ENCODE data around the gene GRIK2.
A peak's percentile ranks its signal among the peaks of the same experiment; 100 is the strongest.

The GRIK2 gene

DNA sequence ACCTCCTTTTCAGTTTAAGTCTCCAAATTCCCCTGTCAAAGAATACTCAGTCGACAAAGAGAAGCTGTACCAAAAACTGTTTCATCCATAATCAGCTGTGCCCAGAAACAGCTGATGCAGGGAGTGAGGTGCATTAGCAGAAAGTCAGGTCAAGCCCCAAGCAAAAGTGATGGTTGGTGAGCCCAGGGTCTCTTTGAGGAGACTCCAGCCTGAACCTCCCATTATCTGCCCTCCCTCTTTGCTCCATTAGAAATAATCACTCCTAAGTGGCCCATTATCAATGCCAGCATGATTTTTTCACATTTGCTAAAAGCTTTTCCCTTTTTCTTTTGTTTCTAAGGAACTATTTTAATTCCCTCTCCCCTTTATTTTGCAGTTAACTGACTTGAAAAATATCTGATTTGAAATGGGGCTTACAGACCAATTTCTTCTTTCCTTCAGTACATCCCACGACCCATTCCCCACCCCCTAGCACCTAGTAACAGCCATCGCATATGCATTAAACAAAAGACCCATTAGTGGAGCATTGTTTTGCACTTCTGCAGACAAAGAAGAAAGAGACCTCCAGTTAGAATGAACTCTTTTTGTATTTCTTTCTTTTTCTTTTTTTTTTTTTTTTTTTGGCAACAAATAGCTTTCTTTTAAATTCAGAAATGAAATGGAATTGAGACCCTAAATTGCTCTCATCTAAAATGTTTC, 257.0 kb downstream of the GRIK2 start:
- DNase-seq = no peak

- DNase-seq = no peak
Measured at GRCh38 chr6:101652079-101652478, 258.6 kb downstream of the GRIK2 start.

DNA sequence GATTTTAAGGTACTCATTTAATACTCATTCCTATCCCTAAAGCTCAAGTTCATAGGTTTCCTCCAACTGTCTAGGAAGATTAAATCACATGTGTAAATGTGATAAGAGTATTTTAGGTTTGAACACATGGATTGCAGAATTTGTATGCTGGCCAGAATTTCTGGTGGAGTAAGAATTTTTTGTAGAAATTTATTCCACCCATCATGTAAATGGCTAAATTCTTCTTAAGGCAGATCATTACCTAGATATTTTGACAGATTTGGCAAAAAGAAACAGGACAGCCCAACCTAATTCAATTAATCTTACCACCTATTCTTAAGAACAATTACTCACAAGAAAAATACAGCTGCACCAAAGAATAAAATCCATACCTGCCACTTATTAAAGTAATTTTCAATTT, 261.6 kb downstream of the GRIK2 start:
- no peak for DNase-seq

GRCh38 chr6:101662111-101662897, 268.8 kb downstream of the GRIK2 start:
- no peak for DNase-seq

DNA sequence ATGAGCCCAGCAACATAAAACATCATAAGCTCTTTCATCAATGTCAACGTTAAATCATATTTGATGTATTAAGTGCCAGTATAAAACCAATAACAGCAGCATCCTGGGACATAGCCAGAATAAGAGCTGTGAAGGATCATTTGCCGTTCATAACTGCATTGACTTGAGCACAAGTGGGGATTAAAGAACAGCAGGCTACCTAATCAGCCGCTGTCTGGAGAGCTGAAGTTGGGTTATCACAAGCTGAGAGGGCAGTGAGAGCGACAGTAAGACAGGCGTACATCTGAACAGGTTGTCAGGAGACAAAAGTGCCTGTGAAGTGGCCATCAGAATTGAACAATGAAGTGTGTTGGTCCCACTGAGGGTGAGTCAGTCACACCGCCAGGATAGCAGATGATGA, 269.6 kb downstream of the GRIK2 start:
- no peak for DNase-seq

DNA sequence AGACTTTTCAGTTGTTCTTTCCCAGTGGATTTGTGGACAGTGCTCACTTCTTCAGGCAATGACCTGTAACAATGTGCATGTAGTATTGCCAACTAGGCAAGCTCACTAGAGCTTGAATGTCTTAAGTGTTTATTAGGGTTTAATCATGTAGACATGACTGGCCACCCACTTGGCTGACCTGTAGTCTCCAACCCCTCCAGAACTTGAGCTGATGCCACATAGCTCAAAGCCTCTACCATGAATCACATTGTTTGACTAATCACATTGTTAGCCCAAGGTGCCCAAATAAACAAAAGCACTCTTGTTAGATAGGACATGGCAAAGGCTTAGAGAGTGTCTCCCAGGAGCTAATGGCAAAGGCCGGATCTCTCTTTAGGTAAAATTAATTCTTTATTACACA, 272.7 kb downstream of the GRIK2 start:
- DNase-seq = peak; percentile 43

DNA sequence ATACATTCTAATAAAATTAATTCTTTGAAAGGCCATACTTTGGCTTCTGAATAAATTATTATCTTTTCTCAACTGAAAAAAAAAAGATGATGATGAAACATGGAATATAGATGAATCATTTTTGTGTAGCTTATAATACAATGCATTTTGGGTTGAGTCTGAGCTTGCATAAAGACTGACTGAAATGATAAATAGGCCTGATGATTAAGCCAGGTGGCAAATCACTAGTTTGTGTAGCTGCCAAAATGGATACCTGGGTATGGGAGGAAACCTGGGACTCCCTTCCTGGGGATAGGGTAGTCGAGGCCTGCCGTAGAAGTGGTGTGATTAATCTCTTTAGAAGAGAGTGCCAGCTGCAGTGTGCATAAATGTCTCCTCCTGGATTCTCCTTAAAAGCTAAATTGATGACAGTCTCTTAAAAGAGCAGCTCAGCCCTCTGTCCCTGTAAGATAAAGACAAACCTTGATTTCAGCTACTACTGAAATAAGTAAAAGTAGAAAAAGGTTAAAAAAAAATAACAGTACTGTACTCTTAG, 275.1 kb downstream of the GRIK2 start:
- no peak for DNase-seq

- no peak for DNase-seq
Measured at GRCh38 chr6:101676187-101676586, 282.7 kb downstream of the GRIK2 start.

GRCh38 chr6:101682937-101683336, 289.4 kb downstream of the GRIK2 start:
- no peak for DNase-seq

- DNase-seq = no peak
Measured at GRCh38 chr6:101683884-101684283, 290.4 kb downstream of the GRIK2 start.

DNA sequence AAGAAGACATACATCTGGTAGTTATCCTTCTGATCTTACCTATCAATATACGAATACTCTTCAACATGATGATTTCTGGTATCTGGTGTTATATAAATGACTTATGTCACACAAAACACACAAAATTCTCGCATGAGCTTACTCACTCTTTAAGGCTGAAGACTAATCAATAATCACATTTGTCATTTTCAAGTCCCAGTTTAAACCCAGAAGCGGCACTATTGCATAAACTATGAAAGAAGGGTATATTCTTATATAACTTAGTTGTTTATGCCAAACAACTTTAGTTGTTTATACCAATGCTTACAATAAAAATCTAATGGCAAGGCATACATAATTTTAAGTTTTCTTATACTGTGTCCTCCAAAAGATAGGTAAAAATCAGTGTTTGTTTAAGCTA, 293.1 kb downstream of the GRIK2 start:
- DNase-seq = no peak

DNA sequence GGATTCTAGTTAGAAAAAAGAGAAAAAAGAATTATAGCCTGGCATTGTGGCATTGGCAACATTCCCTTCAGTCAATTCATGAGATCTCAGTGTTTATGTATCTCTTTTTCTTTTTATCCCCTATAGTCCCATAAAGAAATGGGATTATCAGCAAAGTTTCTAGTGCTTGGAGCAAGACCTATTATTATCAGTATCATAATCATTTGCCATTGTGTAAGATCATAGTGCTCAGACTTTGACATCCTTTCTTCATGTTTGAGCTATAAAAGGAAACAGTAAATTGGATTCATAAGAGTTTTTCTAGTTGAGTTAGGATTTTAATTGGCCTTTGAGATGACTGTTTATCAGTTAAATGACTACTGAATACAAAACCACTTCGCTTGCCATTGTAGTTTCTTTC, 295.6 kb downstream of the GRIK2 start:
- no peak for DNase-seq

- no peak for DNase-seq
Measured at GRCh38 chr6:101689695-101690094, 296.2 kb downstream of the GRIK2 start.

GRCh38 chr6:101700655-101701054, 307.1 kb downstream of the GRIK2 start:
- no peak for DNase-seq

- DNase-seq = no peak
Measured at GRCh38 chr6:101703311-101703710, 309.8 kb downstream of the GRIK2 start.

DNA sequence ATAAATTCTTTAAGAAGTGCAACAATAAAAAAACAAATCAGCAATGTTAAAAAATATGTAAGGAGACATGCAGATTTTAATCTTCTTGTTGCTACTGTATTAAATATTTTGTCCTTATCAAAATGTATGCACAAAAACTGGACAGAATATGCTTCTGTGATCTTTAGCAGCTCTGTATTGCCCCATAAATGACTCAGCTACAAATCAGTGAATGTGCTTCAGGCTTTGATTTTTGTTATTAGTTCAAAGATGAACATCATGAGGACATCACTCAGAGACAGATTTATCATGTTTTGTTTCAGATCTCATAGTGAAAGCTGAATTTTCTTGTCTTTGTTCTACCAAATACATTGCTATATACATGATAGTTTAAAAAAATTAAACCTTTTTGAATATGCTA, 312.4 kb downstream of the GRIK2 start:
- no peak for DNase-seq

DNA sequence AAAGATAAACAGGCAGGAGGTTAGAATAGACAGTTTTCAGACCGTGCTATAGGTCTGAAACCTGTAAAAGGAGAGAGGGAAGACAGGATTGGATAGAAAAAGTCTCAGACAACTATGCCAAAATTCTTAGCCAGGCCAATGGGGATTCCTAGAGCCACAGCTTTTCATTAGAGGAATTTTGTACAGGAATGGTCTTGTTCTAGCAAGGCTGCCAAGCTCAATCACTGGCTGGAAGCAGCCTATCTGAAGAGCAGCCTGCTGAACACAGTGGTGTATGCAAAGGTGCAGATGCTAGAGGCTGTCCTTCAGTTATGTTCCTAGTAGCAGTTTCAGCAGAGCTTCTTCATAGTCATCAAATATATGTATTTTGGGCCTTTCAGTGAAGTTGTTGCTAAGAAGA, 313.1 kb downstream of the GRIK2 start:
- DNase-seq = no peak

GRCh38 chr6:101711518-101711917, 318.0 kb downstream of the GRIK2 start:
- DNase-seq = no peak

- no peak for DNase-seq
Measured at GRCh38 chr6:101716387-101716786, 322.9 kb downstream of the GRIK2 start.

DNA sequence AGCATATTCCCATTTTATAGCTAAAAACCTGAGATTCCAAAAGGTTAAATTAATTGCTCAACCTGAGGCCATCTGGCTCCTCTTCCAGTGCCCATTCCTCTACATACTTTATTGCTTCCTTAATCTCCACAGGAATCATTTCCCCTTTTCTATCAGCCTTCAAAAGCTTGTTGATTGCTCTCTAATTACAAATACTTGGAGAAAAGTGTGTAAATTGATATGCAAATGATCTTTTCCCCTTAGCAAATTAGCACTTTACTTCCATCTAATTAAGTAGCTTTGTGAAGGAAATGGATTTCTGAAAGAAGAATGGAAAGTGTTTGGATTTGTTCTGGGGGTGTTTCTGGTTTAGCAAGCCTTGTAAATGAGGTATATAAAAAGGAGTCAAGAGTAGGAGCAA, 323.3 kb downstream of the GRIK2 start:
- no peak for DNase-seq

GRCh38 chr6:101719521-101719920, 326.0 kb downstream of the GRIK2 start:
- DNase-seq = no peak

DNA sequence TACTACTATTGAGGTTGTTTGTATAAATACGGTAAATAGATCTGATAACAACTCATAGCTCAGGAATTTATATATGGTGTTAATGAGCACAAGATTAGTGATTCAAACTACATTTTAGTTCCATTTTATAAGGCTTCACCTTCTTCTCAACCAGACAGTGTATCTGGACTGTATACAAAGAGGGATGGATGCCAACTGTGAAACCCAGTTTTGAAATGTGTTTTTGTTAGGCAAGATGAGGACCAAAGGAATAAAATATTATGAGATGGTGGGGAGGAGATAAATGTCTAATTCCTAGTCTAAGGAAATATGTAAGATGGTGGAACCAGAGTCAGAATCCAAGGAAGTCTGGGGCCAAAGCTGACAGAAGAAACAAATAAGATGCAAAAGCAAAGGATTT, 329.0 kb downstream of the GRIK2 start:
- DNase-seq = no peak

GRCh38 chr6:101722991-101723579, 329.6 kb downstream of the GRIK2 start:
- peak; percentile 83 for DNase-seq

GRCh38 chr6:101728388-101728787, 334.9 kb downstream of the GRIK2 start:
- no peak for DNase-seq
